Central memory CD8-positive, alpha-beta T cell (primary cell): ENCODE results near the gene INPP5F.
A peak's percentile ranks its signal among the peaks of the same experiment; 100 is the strongest.

ENCODE experiments used
- ATAC-seq: fragments of 150-1000 bp; cut with Tn5 transposase; replicated peaks from 2 replicates; pipeline ENCODE4 v1.10.0; 2022; ENCODE audit warnings: mild to moderate bottlenecking, moderate FRiP score, moderate number of reproducible peaks; ENCODE audit not compliant: poor library complexity, severe bottlenecking; ENCODE audit errors: extremely low read depth
- DNase-seq, 2 donors: peaks; one replicate each; pipeline ENCODE4 v3.0.0; 2021; ENCODE audit warnings: low spot score in 2 of 2
- H3K27ac Mint-ChIP-seq: one replicate; pipeline ENCODE4 v1.8.0; 2022; ENCODE audit warnings: low read depth, mild to moderate bottlenecking, moderate library complexity, mixed read lengths
- H3K27me3 Mint-ChIP-seq: one replicate; pipeline ENCODE4 v1.8.0; 2022; ENCODE audit warnings: mixed read lengths
- H3K36me3 Mint-ChIP-seq: one replicate; pipeline ENCODE4 v1.8.0; 2022; ENCODE audit warnings: mild to moderate bottlenecking, moderate library complexity, mixed read lengths; ENCODE audit not compliant: insufficient read depth
- H3K4me1 Mint-ChIP-seq: one replicate; pipeline ENCODE4 v1.8.0; 2022; ENCODE audit warnings: mixed read lengths
- H3K4me3 Mint-ChIP-seq: one replicate; pipeline ENCODE4 v1.8.0; 2022; ENCODE audit warnings: mild to moderate bottlenecking, moderate library complexity, mixed read lengths
- H3K9me3 Mint-ChIP-seq: one replicate; pipeline ENCODE4 v1.8.0; 2022; ENCODE audit warnings: mixed read lengths

Gene INPP5F

DNA sequence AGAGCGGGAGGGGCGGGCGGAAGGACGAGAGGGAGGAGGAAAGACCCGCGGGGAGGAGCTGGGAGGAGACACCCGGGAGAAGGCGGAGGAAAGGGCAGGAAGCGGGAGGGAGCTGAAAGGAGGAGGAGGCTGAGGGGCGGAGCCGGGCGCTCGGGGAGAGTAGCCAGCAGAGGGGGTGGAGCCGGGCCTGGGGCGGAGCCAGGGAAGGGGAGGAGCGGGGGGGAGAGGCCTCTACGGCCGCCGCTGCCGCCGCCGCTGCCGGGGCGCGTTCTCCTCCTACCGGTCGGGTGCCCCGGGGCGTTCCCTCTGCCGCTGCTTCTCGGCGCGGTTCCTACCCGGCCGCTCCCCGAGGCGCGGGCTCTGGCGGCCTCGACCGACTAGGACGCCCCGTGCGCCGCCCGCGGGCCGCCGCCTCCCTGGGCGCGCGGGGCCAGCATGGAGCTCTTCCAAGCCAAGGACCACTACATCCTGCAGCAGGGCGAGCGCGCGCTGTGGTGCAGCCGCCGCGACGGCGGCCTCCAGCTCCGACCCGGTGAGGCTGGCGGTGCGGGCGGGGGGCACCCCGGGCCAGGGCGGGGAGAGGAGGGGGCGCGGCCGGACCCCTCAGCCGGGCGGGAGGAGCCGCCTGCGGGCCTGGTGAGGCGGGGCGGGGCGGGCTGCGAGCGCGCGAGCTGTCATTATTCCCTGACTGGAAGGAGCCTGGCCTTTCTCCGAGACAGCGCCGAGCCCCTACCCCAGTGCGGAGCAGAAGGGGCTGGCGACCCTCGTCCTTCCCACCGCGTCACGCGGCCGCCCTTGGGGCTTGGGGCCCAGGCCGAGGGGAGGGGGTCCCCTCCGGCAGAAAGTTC, at the start of gene INPP5F:
INPP5F (plus strand) TSS at position 223 of the 848 bp plus-strand sequence; CDS start at position 436, 213 bp downstream.
- H3K4me3 Mint-ChIP-seq = peak within 1 kb of the TSS; percentile 82
- H3K9me3 Mint-ChIP-seq = no peaks in the 10 kb centered on the region
- ATAC-seq = peak; percentile 88
- peak within 1 kb of the TSS; percentile 71 for H3K27ac Mint-ChIP-seq
- peaks cover 2% of the 10 kb centered on the region for H3K36me3 Mint-ChIP-seq
- DNase-seq = peak; percentile 93 to 95
- peaks cover 30% of the 10 kb centered on the region for H3K4me1 Mint-ChIP-seq
- no peaks in the 10 kb centered on the region for H3K27me3 Mint-ChIP-seq

DNA sequence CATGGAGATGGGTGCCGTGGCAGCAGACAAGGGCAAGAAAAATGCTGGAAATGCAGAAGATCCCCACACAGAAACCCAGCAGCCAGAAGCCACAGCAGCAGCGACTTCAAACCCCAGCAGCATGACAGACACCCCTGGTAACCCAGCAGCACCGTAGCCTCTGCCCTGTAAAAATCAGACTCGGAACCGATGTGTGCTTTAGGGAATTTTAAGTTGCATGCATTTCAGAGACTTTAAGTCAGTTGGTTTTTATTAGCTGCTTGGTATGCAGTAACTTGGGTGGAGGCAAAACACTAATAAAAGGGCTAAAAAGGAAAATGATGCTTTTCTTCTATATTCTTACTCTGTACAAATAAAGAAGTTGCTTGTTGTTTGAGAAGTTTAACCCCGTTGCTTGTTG, 48.7 kb upstream of the INPP5F start:
- Mint-ChIP-seq H3K4me3 (no peak overlapping the region), H3K27me3 (peaks cover 7% of the 10 kb centered on the region), H3K36me3 (peaks cover 20% of the 10 kb centered on the region), H3K9me3 (no peaks in the 10 kb centered on the region), H3K4me1 (peaks cover 17% of the 10 kb centered on the region), H3K27ac (peak overlapping the region; percentile 84)
- DNase-seq (no peak), ATAC-seq (no peak)

GRCh38 chr10:119677904-119678755, 47.7 kb upstream of the INPP5F start:
- H3K27me3 Mint-ChIP-seq = peaks cover 13% of the 10 kb centered on the region
- peaks cover 16% of the 10 kb centered on the region for H3K36me3 Mint-ChIP-seq
- no peak for DNase-seq
- no peaks in the 10 kb centered on the region for H3K9me3 Mint-ChIP-seq
- ATAC-seq = no peak
- no peak overlapping the region for H3K4me3 Mint-ChIP-seq
- peaks cover 16% of the 10 kb centered on the region for H3K4me1 Mint-ChIP-seq
- no peak overlapping the region for H3K27ac Mint-ChIP-seq

DNA sequence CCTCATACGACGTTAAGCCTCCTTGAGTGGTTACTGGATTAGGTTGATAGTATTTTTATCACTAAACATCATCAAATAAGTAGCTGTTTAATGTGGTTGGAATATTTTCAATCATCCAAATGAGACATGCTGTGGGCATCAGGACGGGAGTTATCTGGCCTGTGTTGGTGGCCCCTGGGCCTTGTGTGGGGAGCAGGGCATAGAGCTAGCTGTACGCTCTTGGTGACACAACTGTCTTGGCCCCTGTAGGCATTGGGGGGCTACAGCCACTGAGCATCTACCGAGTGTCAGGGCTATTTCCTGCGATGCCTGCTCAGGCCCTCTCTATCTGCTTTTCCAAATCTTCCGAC, 46.4 kb upstream of the INPP5F start:
- Mint-ChIP-seq H3K4me1 (peaks cover 15% of the 10 kb centered on the region), H3K4me3 (no peak overlapping the region), H3K27me3 (peaks cover 13% of the 10 kb centered on the region), H3K9me3 (no peaks in the 10 kb centered on the region), H3K36me3 (peaks cover 13% of the 10 kb centered on the region), H3K27ac (no peak overlapping the region)
- ATAC-seq = no peak
- no peak for DNase-seq

GRCh38 chr10:119680050-119680449, 45.8 kb upstream of the INPP5F start:
- H3K4me1 Mint-ChIP-seq = peaks cover 15% of the 10 kb centered on the region

DNA sequence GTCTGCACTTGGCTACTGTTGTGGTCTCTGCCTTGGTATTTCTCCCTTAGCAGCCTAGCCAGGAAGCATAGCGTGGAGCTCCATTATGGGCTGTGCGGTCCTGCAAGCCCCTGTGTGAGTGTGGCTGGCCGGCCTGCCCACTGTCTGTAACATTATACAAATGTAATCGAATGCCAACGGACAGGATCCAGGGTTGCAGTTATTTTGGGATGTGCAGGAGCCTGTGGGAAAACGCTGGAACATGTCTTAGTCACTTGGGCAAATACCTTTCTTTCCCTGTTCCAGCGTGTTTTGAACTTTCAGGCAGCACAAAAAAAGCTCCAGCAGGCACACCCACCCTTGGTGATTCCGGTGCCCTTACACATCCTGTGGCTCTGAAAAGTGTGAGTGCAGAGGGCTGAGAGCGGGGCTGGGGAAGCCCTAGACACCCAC, 45.2 kb upstream of the INPP5F start:
- peaks cover 15% of the 10 kb centered on the region for H3K4me1 Mint-ChIP-seq
- ATAC-seq (no peak), DNase-seq (no peak)
- H3K36me3 Mint-ChIP-seq = peaks cover 8% of the 10 kb centered on the region
- H3K27me3 Mint-ChIP-seq = peaks cover 13% of the 10 kb centered on the region
- no peak overlapping the region for H3K4me3 Mint-ChIP-seq
- no peak overlapping the region for H3K27ac Mint-ChIP-seq
- no peaks in the 10 kb centered on the region for H3K9me3 Mint-ChIP-seq

More at GRCh38 chr10:119680050-119680449, 45.8 kb upstream of the INPP5F start:
- no peak for ATAC-seq
- no peak overlapping the region for H3K27ac Mint-ChIP-seq
- peaks cover 13% of the 10 kb centered on the region for H3K27me3 Mint-ChIP-seq
- H3K4me3 Mint-ChIP-seq = no peak overlapping the region
- peaks cover 10% of the 10 kb centered on the region for H3K36me3 Mint-ChIP-seq
- no peak for DNase-seq
- H3K9me3 Mint-ChIP-seq = no peaks in the 10 kb centered on the region

- Mint-ChIP-seq H3K4me3 (peak overlapping the region; percentile 64), H3K27ac (peak overlapping the region; percentile 80), H3K27me3 (peaks cover 10% of the 10 kb centered on the region), H3K9me3 (no peaks in the 10 kb centered on the region), H3K36me3 (peaks cover 7% of the 10 kb centered on the region), H3K4me1 (peaks cover 18% of the 10 kb centered on the region)
- DNase-seq = peak; percentile 56 to 60
- peak; percentile 71 for ATAC-seq
These were observed 39.2 kb upstream of the INPP5F start for GRCh38 chr10:119686465-119687191.

- Mint-ChIP-seq H3K27me3 (peaks cover 2% of the 10 kb centered on the region), H3K4me3 (peak overlapping the region; percentile 64), H3K4me1 (peaks cover 12% of the 10 kb centered on the region), H3K36me3 (peaks cover 6% of the 10 kb centered on the region), H3K9me3 (no peaks in the 10 kb centered on the region), H3K27ac (peak overlapping the region; percentile 80)
- no peak for ATAC-seq
- DNase-seq = no peak
These were observed 38.4 kb upstream of the INPP5F start for GRCh38 chr10:119687192-119688032.

GRCh38 chr10:119688033-119688508, 37.8 kb upstream of the INPP5F start:
- H3K27me3 Mint-ChIP-seq = no peaks in the 10 kb centered on the region
- H3K9me3 Mint-ChIP-seq = no peaks in the 10 kb centered on the region
- H3K4me1 Mint-ChIP-seq = peaks cover 14% of the 10 kb centered on the region
- ATAC-seq (no peak), DNase-seq (no peak)
- no peak overlapping the region for H3K4me3 Mint-ChIP-seq
- peaks cover 6% of the 10 kb centered on the region for H3K36me3 Mint-ChIP-seq
- no peak overlapping the region for H3K27ac Mint-ChIP-seq

DNA sequence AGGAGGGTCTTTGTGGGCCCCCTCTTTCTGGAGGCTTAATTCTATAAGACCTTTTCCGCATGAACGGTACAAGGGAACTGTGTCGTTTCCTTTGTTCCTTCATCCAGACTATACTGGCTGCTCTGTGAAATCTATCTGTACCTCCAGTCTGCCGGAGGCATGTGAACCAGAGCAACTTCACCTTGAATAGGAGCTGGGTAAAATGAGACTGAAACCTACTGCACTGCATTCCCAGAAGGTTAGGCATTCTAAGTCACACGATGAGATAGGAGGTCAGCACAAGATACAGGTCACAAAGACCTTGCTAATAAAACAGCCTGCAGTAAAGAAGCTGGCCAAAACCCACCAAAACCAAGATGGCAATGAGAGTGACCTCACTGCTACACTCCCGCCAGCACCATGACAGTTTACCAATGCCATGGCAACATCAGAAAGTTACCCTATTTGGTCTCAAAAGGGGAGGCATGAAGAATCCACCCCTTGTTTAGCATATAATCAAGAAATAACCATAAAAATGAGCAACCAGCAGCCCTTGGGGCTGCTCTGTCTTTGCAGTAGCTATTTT, 36.8 kb upstream of the INPP5F start:
- no peak overlapping the region for H3K4me3 Mint-ChIP-seq
- H3K4me1 Mint-ChIP-seq = peaks cover 24% of the 10 kb centered on the region
- H3K27ac Mint-ChIP-seq = no peak overlapping the region
- ATAC-seq (no peak), DNase-seq (no peak)
- H3K9me3 Mint-ChIP-seq = no peaks in the 10 kb centered on the region
- H3K27me3 Mint-ChIP-seq = no peaks in the 10 kb centered on the region
- peaks cover 6% of the 10 kb centered on the region for H3K36me3 Mint-ChIP-seq

DNA sequence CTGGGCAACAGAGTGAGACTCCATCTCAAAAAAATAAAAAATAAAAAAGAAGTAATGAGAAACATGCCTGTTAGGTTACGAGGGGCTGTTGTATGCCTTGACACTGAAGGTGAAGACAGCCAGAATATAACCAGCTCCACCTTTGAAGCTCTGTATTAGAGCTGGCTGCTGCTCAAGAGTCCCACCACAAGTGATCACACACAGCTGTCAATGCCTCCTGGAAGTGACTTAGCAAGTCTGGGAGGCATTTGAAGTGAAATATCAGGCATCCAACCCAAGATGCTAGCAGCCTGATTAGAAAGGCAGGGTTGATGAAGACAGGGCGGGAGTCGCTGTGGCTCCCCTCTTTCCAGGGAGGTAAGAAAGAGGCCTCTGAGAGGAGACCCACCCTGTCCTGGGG, 34.1 kb upstream of the INPP5F start:
- H3K4me1 Mint-ChIP-seq = peaks cover 19% of the 10 kb centered on the region
- H3K9me3 Mint-ChIP-seq = no peaks in the 10 kb centered on the region
- no peak overlapping the region for H3K27ac Mint-ChIP-seq
- no peak for ATAC-seq
- DNase-seq = no peak
- H3K27me3 Mint-ChIP-seq = no peaks in the 10 kb centered on the region
- H3K36me3 Mint-ChIP-seq = peaks cover under 1% of the 10 kb centered on the region
- no peak overlapping the region for H3K4me3 Mint-ChIP-seq
